Measurements from ENCODE around the gene SGK1.

GRCh38 chr6:134323294-134323693 is 5.4 kb upstream of the SGK1 start:
- TF ChIP-seq, protein P1, sequence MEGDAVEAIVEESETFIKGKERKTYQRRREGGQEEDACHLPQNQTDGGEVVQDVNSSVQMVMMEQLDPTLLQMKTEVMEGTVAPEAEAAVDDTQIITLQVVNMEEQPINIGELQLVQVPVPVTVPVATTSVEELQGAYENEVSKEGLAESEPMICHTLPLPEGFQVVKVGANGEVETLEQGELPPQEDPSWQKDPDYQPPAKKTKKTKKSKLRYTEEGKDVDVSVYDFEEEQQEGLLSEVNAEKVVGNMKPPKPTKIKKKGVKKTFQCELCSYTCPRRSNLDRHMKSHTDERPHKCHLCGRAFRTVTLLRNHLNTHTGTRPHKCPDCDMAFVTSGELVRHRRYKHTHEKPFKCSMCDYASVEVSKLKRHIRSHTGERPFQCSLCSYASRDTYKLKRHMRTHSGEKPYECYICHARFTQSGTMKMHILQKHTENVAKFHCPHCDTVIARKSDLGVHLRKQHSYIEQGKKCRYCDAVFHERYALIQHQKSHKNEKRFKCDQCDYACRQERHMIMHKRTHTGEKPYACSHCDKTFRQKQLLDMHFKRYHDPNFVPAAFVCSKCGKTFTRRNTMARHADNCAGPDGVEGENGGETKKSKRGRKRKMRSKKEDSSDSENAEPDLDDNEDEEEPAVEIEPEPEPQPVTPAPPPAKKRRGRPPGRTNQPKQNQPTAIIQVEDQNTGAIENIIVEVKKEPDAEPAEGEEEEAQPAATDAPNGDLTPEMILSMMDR (IDR thresholded peaks at IDR 0.05), result no peak
- no peak for TF ChIP-seq POLR2A (IDR thresholded peaks at IDR 0.05)
- no peak for TF ChIP-seq POLR2AphosphoS5 (IDR thresholded peaks at IDR 0.05)
